Activated CD4-positive, alpha-beta memory T cell treated with anti-CD3 and anti-CD28 coated beads for 36 hours (primary cell): ENCODE data around the gene C1QBP. TPM values are rescaled to one million over a fixed set of nuclear protein-coding genes. Genes with fewer than 3 reads are reported as not detected.

Source experiments
- CTCF ChIA-PET: fragments of 350-600 bp; sonication (Branson Sonifier 250); formaldehyde crosslinking; loops from one replicate; lab custom pipeline; 2021; ENCODE audit warnings: antibody characterized with exemption, inconsistent platforms; lab: Charles Lee
- POLR2A ChIA-PET: fragments of 350-600 bp; sonication (Branson Sonifier 250); formaldehyde crosslinking; loops from one replicate; lab custom pipeline; 2021; ENCODE audit warnings: antibody characterized with exemption; lab: Charles Lee
- DNase-seq: peaks from one replicate; pipeline ENCODE4 v3.0.0-alpha.2; 2020
- H3K27ac Mint-ChIP-seq: one replicate; pipeline ENCODE4 v1.8.0; 2021; ENCODE audit warnings: mixed read lengths
- H3K27me3 Mint-ChIP-seq: one replicate; pipeline ENCODE4 v1.8.0; 2021; ENCODE audit warnings: mixed read lengths
- H3K36me3 Mint-ChIP-seq: one replicate; pipeline ENCODE4 v1.8.0; 2021; ENCODE audit warnings: mixed read lengths
- H3K4me1 Mint-ChIP-seq: one replicate; pipeline ENCODE4 v1.8.0; 2021; ENCODE audit warnings: low read depth, mixed read lengths
- H3K4me3 Mint-ChIP-seq: one replicate; pipeline ENCODE4 v1.8.0; 2021; ENCODE audit warnings: mild to moderate bottlenecking, mixed read lengths
- H3K9me3 Mint-ChIP-seq: one replicate; pipeline ENCODE4 v1.8.0; 2021; ENCODE audit warnings: mixed read lengths
- intact Hi-C: fragments of 100-400 bp; cut with micrococcal nuclease; formaldehyde crosslinking; loops from one replicate; pipeline ENCODE4 v1.15.1; 2023
- total RNA-seq, 2 experiments: library from RNA; stranded (reverse); gene quantifications; one replicate each; pipeline ENCODE4 v1.2.3, GENCODE V29; 2021

The C1QBP gene
- total RNA-seq: 100 to 1,000 TPM; 342 TPM

DNA sequence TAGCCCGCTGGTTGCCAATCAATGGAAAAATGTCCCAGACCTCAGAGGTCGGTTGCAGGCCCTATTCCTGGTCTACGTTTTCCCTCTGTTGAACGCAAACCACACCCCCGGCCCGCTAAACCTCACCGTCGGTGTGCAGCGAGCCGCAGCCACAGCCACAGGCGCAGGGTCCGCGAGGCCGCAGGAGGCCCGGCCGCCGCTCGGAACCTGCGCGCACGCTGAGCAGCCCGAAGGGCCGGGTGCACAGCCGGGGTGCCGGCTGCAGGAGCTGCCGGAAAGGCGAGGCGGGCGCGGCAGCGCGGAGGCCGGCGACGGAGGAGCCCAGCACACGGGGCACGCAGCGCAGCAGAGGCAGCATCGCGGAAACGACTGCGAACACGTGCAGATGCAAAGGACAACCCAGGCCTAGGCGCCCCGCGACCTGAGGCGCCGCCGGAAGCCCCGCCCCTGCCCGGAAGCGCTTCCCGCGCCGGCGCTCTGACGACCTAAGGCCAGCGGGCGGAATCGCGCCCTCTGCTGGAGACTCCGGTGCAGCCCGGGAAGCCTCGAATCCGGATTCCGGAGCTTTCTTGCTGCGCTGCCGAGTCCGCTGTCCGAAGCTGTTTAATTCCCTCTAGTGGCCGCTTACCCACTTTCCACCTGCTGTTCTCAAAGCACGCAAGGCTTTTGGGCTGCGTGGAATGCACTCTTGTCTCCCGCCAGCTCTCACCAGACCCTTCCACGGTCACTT lies at the start of gene C1QBP:
TSS of gene C1QBP (minus strand) at position 440 of the 730 bp plus-strand sequence. CDS start at position 358, 82 bp downstream.
- POLR2A ChIA-PET: interaction anchor here (0.6 to 4.8 kb wide), 7 partner anchors 15 to 167 kb away, joined by 3 to 30 read pairs (median 6); partner anchors contain the start of genes DERL2, DHX33, MIS12 and NUP88
- Mint-ChIP-seq H3K4me3 (peak within 1 kb of the TSS; percentile 82), H3K4me1 (peaks cover 43% of the 10 kb centered on the region), H3K27ac (peak within 1 kb of the TSS; percentile 83), H3K36me3 (peaks cover 42% of the 10 kb centered on the region), H3K27me3 (no peaks in the 10 kb centered on the region), H3K9me3 (no peaks in the 10 kb centered on the region)
- CTCF ChIA-PET: interaction anchor here (0.6 to 2.4 kb wide), 40 partner anchors 9 to 240 kb away, joined by 3 to 26 read pairs (median 5); partner anchors contain the start of genes DERL2, DHX33, MIS12 and NUP88
- peak; percentile 95 for DNase-seq
- intact Hi-C loops: loop anchor here (1.0 to 5.0 kb wide), 5 partner anchors 20 to 242 kb away; partner anchors contain the start of genes DERL2, MIS12 and NUP88

DNA sequence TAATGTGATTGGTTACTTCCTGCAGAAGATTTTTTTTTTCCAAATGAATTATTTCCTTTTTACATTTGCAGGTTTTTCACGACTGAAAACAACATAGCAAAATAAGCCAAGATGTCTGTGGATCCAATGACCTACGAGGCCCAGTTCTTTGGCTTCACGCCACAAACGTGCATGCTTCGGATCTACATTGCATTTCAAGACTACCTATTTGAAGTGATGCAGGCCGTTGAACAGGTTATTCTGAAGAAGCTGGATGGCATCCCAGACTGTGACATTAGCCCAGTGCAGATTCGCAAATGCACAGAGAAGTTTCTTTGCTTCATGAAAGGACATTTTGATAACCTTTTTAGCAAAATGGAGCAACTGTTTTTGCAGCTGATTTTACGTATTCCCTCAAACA lies 49.8 kb upstream of the C1QBP start:
- intact Hi-C loops: loop anchor here (5.0 kb wide), 2 partner anchors 51 to 541 kb away; partner anchors contain the start of genes C1QBP and PFN1
- Mint-ChIP-seq H3K27me3 (no peaks in the 10 kb centered on the region), H3K9me3 (peaks cover 4% of the 10 kb centered on the region), H3K27ac (no peak overlapping the region), H3K4me3 (no peak overlapping the region), H3K36me3 (peaks cover 30% of the 10 kb centered on the region), H3K4me1 (peaks cover 42% of the 10 kb centered on the region)
- ChIA-PET CTCF (no interaction called here), POLR2A (interaction anchor here (0.9 kb wide), 1 partner anchor 38 kb away, joined by 3 read pairs; no protein-coding TSS in a partner anchor)
- DNase-seq: no peak

GRCh38 chr17:5486206-5487124 lies 47.5 kb upstream of the C1QBP start, which contains the start of gene MIS12:
Gene MIS12 (plus strand): TSS chr17:5486566. CDS start chr17:5488863, 2,297 bp downstream.
- H3K27me3 Mint-ChIP-seq: no peaks in the 10 kb centered on the region
- CTCF ChIA-PET: interaction anchor here (0.6 to 2.8 kb wide), 5 partner anchors 15 to 750 kb away, joined by 3 to 13 read pairs (median 4); partner anchors contain the start of genes C1QBP, DHX33 and ZNF594
- peak within 1 kb of the TSS; percentile 88 for H3K4me3 Mint-ChIP-seq
- H3K9me3 Mint-ChIP-seq: no peaks in the 10 kb centered on the region
- POLR2A ChIA-PET: interaction anchor here (0.7 to 2.3 kb wide), 11 partner anchors 14 to 205 kb away, joined by 3 to 29 read pairs (median 6); partner anchors contain the start of genes C1QBP, DHX33, NUP88 and RPAIN
- peaks cover 46% of the 10 kb centered on the region for H3K36me3 Mint-ChIP-seq
- DNase-seq: peak; percentile 99
- peak within 1 kb of the TSS; percentile 98 for H3K27ac Mint-ChIP-seq
- peaks cover 54% of the 10 kb centered on the region for H3K4me1 Mint-ChIP-seq
- intact Hi-C loops: loop anchor here (1.0 to 5.0 kb wide), 7 partner anchors 17 to 1154 kb away; partner anchors contain the start of genes C1QBP, KIAA0753, NLRP1 and NUP88

DNA sequence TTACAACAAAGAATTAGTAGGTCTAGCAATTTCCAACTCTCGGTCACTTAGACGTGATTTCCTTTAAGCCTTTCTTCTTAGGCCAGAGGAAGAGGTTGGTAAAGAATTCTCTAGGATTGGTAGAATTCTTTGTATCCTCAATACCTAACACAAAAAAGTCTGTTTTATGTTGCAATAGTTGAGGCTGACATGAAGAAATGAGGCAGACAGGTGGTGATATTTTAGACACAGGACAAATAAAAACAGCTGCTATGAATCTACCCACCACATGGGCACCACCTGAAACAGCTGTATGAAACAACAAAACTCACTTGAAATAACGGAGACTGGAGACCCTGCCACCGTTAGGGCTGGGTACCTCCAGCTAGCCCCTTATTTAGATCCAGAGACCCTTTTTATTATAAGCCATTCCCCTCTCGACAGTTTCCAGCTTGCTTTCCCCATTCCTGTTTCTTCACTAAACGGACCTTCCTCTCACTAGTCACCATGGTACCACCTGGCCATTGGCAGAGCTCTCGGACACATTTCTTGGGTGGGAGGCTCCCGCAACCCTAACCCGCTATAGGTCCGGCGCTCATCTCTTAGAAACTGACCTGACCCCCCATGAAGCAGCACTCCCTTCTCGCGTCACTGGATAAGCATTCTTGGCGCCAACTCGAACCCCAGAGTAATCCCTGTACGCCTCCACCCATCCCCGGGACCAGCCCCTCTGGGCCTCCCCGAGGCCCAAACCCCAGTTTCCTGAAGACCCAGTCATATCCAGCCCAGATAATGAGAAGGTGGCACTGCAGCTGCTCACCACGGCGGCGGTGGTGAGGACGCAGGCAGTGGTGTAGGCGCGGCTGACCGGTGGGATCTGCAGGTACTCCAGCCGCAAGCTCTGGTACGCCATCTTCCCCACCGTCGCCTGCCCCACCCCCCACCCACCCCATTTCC lies 46.6 kb upstream of the C1QBP start, which contains the start of gene DERL2:
TSS of gene DERL2 (minus strand) at position 909 of the 936 bp plus-strand sequence. CDS start at position 892, 17 bp downstream.
- intact Hi-C loops: loop anchor here (1.0 to 5.0 kb wide), 7 partner anchors 16 to 1155 kb away; partner anchors contain the start of genes C1QBP, KIAA0753, NLRP1 and NUP88
- peaks cover 54% of the 10 kb centered on the region for H3K4me1 Mint-ChIP-seq
- H3K9me3 Mint-ChIP-seq: no peaks in the 10 kb centered on the region
- ChIA-PET POLR2A (interaction anchor here (0.7 to 2.3 kb wide), 10 partner anchors 14 to 204 kb away, joined by 3 to 29 read pairs (median 6); partner anchors contain the start of genes C1QBP, DHX33, NUP88 and RPAIN), CTCF (interaction anchor here (1.4 to 2.8 kb wide), 4 partner anchors 14 to 294 kb away, joined by 4 to 13 read pairs (median 5); partner anchors contain the start of genes C1QBP, DHX33 and ZNF594)
- H3K4me3 Mint-ChIP-seq: peak within 1 kb of the TSS; percentile 88
- peaks cover 46% of the 10 kb centered on the region for H3K36me3 Mint-ChIP-seq
- H3K27ac Mint-ChIP-seq: peak within 1 kb of the TSS; percentile 98
- no peak for DNase-seq
- H3K27me3 Mint-ChIP-seq: no peaks in the 10 kb centered on the region

- ChIA-PET POLR2A (no interaction called here), CTCF (interaction anchor here (2.1 kb wide), 1 partner anchor 43 kb away, joined by 8 read pairs; the partner anchor contains the start of gene C1QBP)
- H3K4me3 Mint-ChIP-seq: no peak overlapping the region
- intact Hi-C loops: no loop called here
- no peak overlapping the region for H3K27ac Mint-ChIP-seq
- DNase-seq: no peak
- H3K4me1 Mint-ChIP-seq: peaks cover 30% of the 10 kb centered on the region
- no peaks in the 10 kb centered on the region for H3K27me3 Mint-ChIP-seq
- no peaks in the 10 kb centered on the region for H3K9me3 Mint-ChIP-seq
- peaks cover 51% of the 10 kb centered on the region for H3K36me3 Mint-ChIP-seq
Measured at GRCh38 chr17:5481451-5481850, 42.5 kb upstream of the C1QBP start.

DNA sequence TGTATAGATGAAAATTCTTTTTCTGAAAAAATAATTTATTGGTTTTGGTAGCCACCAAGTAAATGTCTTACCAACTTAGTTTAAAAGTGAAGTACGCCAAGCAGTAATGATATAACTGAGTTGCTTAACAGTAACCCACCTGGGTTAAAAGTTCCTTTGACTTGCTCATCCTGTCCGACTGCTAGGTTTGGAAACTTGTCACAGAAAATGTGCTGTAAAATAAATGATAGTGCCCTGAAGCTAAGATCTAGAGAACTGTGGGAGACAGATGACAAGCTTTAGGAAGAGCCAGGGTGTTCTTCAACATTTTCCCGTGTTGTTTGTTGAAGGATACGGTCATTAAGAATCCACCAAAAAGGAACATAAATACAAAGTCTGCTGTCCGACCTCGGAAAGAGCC lies 42.0 kb upstream of the C1QBP start:
- Mint-ChIP-seq H3K4me3 (no peak overlapping the region), H3K27ac (peak overlapping the region; percentile 9), H3K36me3 (peaks cover 51% of the 10 kb centered on the region), H3K4me1 (peaks cover 30% of the 10 kb centered on the region), H3K9me3 (no peaks in the 10 kb centered on the region), H3K27me3 (no peaks in the 10 kb centered on the region)
- no peak for DNase-seq
- ChIA-PET CTCF (interaction anchor here (2.1 kb wide), 1 partner anchor 42 kb away, joined by 8 read pairs; the partner anchor contains the start of gene C1QBP), POLR2A (no interaction called here)
- intact Hi-C loops: no loop called here

DNA sequence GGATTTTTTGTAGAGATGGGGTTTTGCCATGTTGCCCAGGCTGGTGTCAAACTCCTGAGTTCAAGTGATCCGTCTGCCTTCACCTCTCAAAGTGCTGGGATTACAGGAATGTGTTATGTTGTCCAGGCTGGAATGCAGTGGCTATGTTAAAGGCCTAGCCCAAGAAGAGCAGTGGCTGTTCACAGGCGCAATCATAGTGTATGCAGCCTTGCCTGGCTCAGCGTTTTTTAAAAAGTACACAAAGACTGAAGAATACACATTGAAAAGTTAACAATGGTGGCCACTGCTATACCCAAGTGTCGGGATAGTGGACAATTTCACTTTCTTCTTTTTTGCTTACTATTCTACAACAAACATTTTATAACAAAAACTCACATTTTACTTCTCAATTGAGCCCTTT lies 40.0 kb upstream of the C1QBP start:
- ChIA-PET POLR2A (no interaction called here), CTCF (no interaction called here)
- Mint-ChIP-seq H3K36me3 (peaks cover 59% of the 10 kb centered on the region), H3K9me3 (no peaks in the 10 kb centered on the region), H3K27me3 (no peaks in the 10 kb centered on the region), H3K4me3 (no peak overlapping the region), H3K27ac (no peak overlapping the region), H3K4me1 (peaks cover 14% of the 10 kb centered on the region)
- no peak for DNase-seq
- intact Hi-C loops: no loop called here

DNA sequence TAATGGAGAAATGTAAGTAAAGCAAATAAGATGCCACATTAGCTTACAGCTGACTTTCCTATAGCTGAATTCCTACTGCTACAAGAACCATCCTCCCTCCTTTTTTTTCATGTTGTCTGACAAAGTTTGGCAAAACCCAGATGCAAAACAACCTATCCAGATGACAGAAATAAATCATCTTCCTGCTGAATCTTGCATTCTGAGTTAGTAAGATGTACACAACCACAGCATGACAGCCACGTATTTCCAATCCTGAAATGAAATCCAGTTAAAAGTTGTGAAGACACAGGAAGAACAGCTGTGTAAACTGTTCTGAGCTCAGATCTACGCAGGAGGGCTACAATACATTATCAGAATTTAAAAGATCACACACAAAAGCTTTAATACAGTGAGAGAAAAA lies 35.0 kb upstream of the C1QBP start:
- ChIA-PET CTCF (interaction anchor here (2.0 kb wide), 1 partner anchor 35 kb away, joined by 9 read pairs; the partner anchor contains the start of gene C1QBP), POLR2A (no interaction called here)
- Mint-ChIP-seq H3K4me1 (peaks cover 11% of the 10 kb centered on the region), H3K27me3 (no peaks in the 10 kb centered on the region), H3K36me3 (peaks cover 33% of the 10 kb centered on the region), H3K4me3 (no peak overlapping the region), H3K27ac (no peak overlapping the region), H3K9me3 (no peaks in the 10 kb centered on the region)
- intact Hi-C loops: no loop called here
- no peak for DNase-seq

GRCh38 chr17:5472511-5472910 lies 33.6 kb upstream of the C1QBP start:
- intact Hi-C loops: no loop called here
- H3K27me3 Mint-ChIP-seq: no peaks in the 10 kb centered on the region
- POLR2A ChIA-PET: no interaction called here
- peaks cover 21% of the 10 kb centered on the region for H3K36me3 Mint-ChIP-seq
- CTCF ChIA-PET: no interaction called here
- no peak overlapping the region for H3K27ac Mint-ChIP-seq
- no peaks in the 10 kb centered on the region for H3K9me3 Mint-ChIP-seq
- H3K4me3 Mint-ChIP-seq: no peak overlapping the region
- peaks cover 16% of the 10 kb centered on the region for H3K4me1 Mint-ChIP-seq
- no peak for DNase-seq

DNA sequence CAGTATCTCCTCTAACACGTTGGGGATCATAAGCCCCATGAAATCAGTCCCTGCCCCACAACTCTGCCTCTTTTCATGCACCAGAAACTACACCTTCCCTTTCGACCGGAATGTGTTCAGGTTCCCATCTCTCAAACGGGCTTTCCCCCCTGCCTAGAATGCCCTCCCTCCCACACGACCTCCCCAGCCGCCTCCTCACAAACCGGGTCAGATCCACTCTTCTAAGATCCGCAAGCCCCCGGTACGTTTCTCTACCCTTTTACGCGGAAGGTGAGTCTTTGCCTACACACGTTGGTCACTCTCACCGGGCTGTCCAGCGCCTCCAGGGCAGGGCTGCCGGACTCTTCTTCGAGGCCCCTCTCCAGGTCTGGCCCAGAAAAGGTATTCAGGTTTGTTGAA lies 29.1 kb upstream of the C1QBP start:
- Mint-ChIP-seq H3K27ac (peak overlapping the region; percentile 40), H3K27me3 (no peaks in the 10 kb centered on the region), H3K4me1 (peaks cover 40% of the 10 kb centered on the region), H3K9me3 (no peaks in the 10 kb centered on the region), H3K4me3 (peak overlapping the region; percentile 85), H3K36me3 (peaks cover 3% of the 10 kb centered on the region)
- POLR2A ChIA-PET: interaction anchor here (1.0 to 3.7 kb wide), 4 partner anchors 18 to 56 kb away, joined by 3 to 29 read pairs (median 5); partner anchors contain the start of genes C1QBP, DERL2 and MIS12
- peak; percentile 30 for DNase-seq
- intact Hi-C loops: loop anchor here (5.0 kb wide), 1 partner anchor 51 kb away; the partner anchor contains the start of gene NUP88
- CTCF ChIA-PET: interaction anchor here (1.6 to 2.2 kb wide), 2 partner anchors 18 to 29 kb away, joined by 4 to 11 read pairs; partner anchors contain the start of genes C1QBP and DERL2
